HG03457 (cell line): ENCODE data around the gene PLK5.

Experiments used
- ATAC-seq: cut with Tn5 transposase; IDR thresholded peaks from one replicate; pipeline ENCODE4 v1.9.1; 2021; ENCODE audit warnings: moderate number of reproducible peaks; ENCODE audit not compliant: unreplicated experiment

Gene PLK5

DNA sequence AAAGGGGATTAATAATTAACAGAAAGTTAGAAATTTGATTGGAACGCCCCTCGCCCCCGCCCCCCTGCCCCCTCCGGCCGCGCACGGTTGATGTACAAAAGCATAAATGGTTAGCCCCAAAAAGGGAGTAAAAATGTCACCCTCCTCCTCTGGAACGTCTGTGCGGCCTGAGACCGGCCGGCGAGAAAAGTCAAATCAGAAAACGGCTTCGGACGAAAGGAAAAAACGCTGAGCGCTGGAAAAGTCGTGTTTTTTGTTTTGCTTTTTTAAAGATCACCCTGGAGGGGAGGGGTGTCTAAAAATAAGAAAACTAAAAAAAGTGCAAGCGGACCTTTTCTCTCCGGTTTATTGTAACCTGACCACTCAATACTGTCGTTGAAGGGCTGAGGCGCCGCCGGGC is 31.1 kb downstream of the PLK5 start:
- no peak for ATAC-seq

- no peak for ATAC-seq
Observed at GRCh38 chr19:1555487-1556389, 31.9 kb downstream of the PLK5 start.

GRCh38 chr19:1556390-1557070 is 32.7 kb downstream of the PLK5 start:
- no peak for ATAC-seq

DNA sequence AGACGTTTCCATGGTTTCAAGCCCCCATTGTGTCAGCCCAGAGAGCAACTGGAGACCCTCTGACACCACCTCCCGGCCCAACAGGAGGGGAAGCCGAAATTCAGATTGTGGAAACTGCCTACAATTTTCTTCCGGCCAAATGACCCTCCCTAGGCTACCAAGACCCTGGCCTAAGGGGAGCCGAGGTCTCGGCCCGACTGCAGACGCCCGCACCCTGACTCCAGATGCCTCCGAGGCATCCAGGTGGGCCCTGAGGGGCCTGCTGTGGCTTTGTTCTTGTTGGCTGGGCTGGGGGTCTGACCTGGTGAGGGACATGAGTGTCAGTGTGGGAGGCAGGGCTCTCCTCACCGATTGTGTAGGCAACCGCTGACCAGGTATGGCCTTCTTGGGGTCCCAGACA is 34.7 kb downstream of the PLK5 start:
- ATAC-seq = no peak

DNA sequence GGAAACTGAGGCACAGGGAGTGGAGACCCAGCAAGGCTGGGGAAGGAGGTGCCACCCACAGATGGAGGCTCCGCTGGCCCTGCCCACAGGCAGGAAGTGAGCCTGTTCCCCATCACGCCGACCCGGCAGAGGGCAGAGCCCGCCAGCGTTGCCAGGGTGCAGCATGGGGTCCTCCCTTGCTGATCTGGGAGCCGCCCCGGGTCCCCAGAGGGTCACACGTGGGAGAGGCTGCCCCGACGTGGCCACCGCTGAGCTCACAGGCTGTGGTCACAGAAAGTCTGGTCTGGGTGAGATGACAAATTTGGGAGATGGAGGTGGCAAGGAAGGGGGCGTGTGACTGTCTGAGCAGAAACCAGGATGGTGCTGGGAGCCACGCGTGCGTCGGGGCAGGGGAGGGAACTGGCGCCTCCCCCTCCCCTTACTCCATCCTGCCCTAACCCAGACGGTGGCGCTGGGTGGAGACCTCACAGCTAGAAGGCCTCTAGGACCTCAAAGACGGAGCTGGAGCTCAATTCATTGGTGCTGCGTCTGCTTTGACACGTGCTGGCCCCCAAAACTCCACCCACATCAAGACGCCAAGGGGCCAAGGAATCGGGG is 36.5 kb downstream of the PLK5 start:
- ATAC-seq = no peak

- no peak for ATAC-seq
Observed at GRCh38 chr19:1561236-1561842, 37.5 kb downstream of the PLK5 start.

GRCh38 chr19:1563251-1563650 is 39.4 kb downstream of the PLK5 start:
- no peak for ATAC-seq

DNA sequence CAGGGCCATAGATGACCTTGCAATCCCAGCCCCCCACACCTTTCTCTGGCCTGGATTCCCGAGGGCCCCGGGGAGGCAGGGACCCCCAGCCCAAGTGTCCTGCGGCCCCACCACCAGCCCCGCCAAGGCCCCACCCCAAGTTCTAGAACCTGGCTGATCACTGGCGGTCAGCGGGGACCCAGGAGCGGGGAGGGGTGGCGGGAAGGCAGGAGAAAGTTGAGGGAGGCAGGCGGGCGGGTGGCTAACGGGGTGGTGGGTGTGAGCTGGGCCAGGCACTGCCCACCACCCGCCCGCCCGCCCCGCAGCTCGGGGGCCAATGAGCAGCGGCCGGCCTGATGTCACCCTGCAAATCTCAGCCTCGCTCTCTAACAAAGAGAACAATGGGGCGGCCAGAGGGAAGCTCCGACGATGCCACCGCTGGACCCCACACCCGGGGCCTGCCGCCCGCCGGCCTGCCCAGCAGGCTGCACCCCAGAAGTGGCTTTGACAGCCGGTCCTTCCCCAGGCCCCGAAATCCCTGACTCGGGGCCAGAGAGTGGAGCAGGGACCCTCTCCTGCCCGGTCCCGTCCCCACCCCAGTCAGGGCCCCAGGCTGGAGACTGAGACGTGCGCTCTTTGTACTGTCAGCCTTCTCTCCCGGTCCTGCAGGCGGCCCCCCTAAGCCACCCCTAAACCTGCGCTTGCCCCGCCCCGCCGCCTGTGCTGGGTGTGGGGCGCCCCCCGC is 42.7 kb downstream of the PLK5 start:
- ATAC-seq = no peak

DNA sequence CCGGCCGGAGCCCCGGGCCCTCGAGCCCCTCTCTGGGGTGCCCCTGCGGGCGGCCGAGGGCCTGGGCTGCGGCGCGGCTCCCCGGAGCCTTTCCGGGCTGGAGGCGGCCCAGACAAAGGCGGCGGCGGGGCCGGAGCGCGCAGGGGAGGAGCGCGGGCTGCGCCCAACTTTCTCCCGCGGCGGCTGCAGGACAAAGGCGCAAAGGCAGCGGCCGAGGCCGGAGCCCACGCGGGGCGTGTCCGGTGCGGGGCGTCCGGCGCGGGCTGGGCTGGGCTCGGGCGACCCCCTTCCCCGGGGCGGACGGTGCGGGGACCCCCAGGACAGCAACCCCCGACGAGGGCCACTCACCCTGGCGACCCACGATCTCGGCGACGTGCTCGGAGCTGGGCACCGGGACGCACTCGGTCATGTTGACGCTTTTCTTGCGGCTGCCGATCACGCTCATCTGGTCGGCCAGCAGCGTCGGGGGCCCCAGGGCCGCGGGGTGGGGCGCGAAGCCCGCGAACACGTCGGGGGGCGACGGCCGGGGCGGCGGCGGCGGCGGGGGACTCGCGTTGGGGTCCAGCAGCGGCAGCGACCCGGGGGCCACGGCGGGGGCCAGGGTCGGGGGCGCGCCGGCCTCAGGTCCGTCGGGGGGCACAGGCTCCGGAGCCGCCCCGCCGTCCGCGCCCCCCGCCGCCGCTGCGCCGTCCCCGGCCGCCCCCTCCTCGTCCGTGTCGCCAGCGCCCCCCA is 43.4 kb downstream of the PLK5 start:
- ATAC-seq = no peak

GRCh38 chr19:1567848-1568227 is 44.0 kb downstream of the PLK5 start:
- no peak for ATAC-seq

DNA sequence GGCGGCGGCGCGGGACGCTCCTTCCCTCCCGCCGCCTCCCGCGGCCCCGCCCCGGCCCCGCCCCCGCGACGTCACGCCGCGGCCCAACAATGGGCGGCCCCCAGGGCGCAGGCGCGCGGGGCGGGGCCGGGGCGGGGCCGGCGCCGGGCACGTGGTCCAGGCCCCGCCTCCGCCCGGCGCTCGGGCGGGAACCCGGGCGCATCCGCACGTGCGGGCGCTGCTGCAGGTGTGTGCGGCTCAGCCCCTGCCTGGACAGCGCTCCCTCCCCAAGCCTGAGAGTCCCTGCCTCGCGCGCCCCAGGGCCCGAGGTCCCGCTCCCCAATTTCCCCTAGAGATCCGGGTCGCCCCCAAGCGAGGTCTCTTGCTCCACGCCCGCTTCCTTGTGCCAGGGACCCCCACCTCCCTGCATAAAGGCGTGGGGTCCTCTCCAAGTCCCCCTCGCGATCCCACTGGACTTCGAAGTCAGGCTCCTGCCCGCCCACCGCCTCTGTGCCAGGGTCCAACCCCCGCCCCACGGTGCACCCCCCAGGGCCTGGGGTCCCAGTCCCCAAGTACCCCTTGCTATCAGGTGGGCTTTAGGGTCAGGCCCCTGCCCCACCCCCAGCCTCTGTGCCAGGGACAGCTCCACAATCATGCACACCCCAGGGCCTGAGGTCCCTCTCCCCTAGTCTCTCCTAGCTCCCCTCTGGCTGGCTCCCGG is 44.6 kb downstream of the PLK5 start, which contains the start of gene MEX3D:
Gene MEX3D (minus strand): TSS at position 6 of the 700 bp plus-strand sequence. CDS start 267 bp downstream, outside the sequence.
- ATAC-seq = no peak

DNA sequence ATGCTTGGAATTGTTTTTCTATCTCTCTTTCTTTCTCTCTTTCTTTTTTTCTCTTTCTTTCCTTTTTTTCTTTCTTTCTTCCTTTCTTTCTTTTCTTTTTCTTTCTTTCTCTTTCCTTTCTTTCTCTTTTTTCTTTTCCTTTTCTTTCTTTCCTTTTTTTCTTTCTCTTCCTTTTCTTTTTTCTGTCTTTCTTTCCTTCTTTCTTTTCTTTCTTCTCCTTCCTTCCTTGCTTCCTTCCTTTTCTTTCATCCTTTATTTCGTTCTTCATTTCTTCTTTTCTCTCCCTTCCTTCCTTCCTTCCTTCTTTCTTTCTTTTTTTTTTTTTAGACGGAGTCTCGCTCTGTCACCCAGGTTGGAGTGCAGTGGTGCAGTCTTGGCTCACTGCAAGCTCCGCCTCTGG is 46.1 kb downstream of the PLK5 start:
- ATAC-seq = no peak

- no peak for ATAC-seq
Observed at GRCh38 chr19:1570836-1571235, 47.0 kb downstream of the PLK5 start.

DNA sequence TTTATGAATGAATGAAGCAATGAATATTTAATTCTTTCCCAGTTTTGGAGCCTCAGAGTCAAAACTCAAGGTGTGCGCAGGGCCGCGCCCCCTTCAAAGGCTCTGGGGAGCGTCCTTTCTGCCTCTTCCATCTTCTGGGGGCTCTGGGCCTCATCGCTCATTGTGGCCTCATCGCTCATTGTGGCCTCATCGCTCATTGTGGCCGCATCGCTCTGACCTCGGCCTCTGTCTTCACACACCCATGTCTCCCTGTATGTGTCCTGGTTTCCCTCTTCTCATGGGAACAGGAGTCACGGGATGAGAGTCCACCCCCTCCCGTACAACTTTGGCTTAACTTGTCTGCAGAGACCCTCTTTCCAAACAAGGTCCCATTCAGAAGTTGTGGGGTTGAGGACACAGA is 47.5 kb downstream of the PLK5 start:
- no peak for ATAC-seq

GRCh38 chr19:1572795-1573194 is 48.9 kb downstream of the PLK5 start:
- ATAC-seq = no peak

GRCh38 chr19:1574354-1575136 is 50.7 kb downstream of the PLK5 start:
- ATAC-seq = no peak

DNA sequence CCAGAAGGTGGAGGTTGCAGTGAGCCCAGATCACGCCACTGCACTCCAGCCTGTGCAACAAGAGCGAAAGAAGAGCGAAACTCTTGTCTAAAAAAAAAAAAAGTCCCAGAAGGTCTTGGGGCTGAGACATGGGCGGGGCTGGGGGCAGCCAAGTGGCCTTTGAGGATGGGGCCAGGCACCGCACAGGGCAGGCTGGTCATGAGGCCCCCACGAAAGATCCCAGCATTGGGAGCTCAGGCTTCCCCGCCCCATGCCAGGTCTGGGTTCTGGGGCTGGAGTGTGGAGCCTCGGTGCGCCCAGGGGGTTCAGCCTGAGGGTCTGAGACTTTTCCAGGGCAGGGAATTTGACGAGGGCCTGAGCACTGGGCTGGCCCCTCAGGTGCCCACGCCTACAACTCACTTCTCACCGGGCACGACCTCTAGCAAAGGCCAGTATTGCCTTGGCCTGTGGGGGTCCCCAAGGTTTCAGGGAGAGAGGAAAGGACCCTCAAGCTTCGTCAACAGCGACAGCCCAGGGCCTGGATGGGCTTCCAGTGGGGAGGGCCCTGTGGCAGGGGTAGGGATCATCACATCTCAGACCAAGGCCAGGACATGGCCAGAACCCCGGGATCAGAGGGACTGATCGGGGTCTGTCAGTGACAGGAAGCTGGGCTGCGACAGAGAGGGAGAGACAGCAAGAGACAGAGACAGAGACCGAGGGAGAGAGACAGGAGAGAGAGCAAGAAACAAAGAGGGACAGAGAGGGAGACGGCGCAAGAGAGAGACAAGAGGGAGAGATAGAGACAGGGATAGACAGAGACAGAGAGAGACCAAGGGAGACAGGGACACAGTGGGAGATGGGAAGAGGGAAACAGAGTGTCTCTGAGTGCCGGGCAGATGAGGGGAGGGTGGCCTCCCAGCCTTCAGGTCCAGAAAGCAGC is 51.7 kb downstream of the PLK5 start:
- no peak for ATAC-seq
